Breast epithelium (tissue), 4 donors: Measurements from ENCODE around the gene NELL1. TPM values are rescaled to one million over a fixed set of nuclear protein-coding genes. Genes with fewer than 3 reads are reported as not detected.

Experiments
- DNase-seq, 2 donors: peaks; one replicate each; pipeline ENCODE4 v3.0.0-alpha.2; 2019; ENCODE audit warnings: low spot score in 2 of 2
- H3K27ac ChIP-seq, 2 donors: fragments of 200-600 bp; sonication (generic) in 1 of 2; one replicate each; pipeline ENCODE4 v1.5.1; 2016 to 2019; ENCODE audit warnings: mild to moderate bottlenecking in 1 of 2
- H3K27me3 ChIP-seq, 2 donors: fragments of 200-600 bp; sonication (generic) in 1 of 2; one replicate each; pipeline versions ENCODE4 v1.5.1 to v1.6.0; 2017 to 2019; ENCODE audit warnings: control low read depth in 1 of 2, mild to moderate bottlenecking in 1 of 2
- H3K36me3 ChIP-seq: fragments of 200-600 bp; one replicate; pipeline ENCODE4 v1.5.1; 2019
- H3K4me1 ChIP-seq, 2 donors: fragments of 200-600 bp; sonication (generic); one replicate each; pipeline ENCODE4 v1.5.1; 2016 to 2019; ENCODE audit warnings: control low read depth in 1 of 2
- H3K4me3 ChIP-seq, 3 donors: fragments of 200-600 bp; sonication (generic); 1 replicate in 2 of 3; 2 replicates in 1 of 3; pipeline ENCODE4 v1.5.1; 2016 to 2019; ENCODE audit warnings: mild to moderate bottlenecking in 3 of 3, moderate library complexity in 2 of 3
- H3K9me3 ChIP-seq, 2 donors: fragments of 200-600 bp; sonication (generic) in 1 of 2; one replicate each; pipeline ENCODE4 v1.5.1; 2016 to 2019; ENCODE audit warnings: control low read depth in 1 of 2
- POLR2A ChIP-seq: fragments of 450-650 bp; IDR thresholded peaks from one replicate; pipeline ENCODE4 v1.6.1; 2016; ENCODE audit warnings: antibody characterized with exemption, mild to moderate bottlenecking, moderate library complexity
- POLR2AphosphoS5 ChIP-seq, 3 donors: sonication (generic); formaldehyde crosslinking; IDR thresholded peaks; one replicate each; pipeline ENCODE4 v1.6.1; 2017; ENCODE audit warnings: antibody characterized with exemption in 3 of 3
- intact Hi-C: fragments of 100-400 bp; cut with DNase I; formaldehyde crosslinking; loops from one replicate; pipeline ENCODE4 v1.15.1; 2023; ENCODE audit warnings: low total_unique reads
- total RNA-seq, 3 donors: library from RNA; depleted of rRNA; stranded (reverse); fragments of >200 nt; gene quantifications; one replicate each; pipeline ENCODE4 v1.1.0, GENCODE V29; 2016
- TF ChIP-seq, protein P1 (sequence below), 3 donors: fragments of 450-650 bp; IDR thresholded peaks; one replicate each; pipeline ENCODE4 v1.5.1; 2016 to 2017; ENCODE audit warnings: antibody characterized with exemption in 3 of 3, mild to moderate bottlenecking in 3 of 3, moderate library complexity in 3 of 3

Gene NELL1
- total RNA-seq, 3 donors from 2014 or later, result 0.15 TPM; not detected in 2

DNA sequence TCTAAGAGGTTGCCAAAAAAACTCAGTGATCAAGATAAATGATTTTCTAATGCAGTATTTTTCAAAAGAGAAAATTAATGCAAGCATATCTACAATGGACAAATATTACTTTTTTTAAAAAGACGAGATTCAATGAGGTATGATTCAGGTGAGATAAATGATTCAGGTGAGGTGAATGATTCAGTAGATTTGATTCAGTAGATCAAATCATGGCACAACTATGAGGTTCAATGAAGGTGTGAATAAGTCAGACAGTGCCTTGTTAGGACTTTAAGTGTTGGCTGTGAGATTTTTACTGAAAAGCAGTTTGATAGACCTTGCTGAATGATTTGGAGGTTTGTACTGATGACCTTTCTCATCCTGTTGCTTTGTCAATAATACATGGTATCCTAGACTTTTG lies 742.2 kb downstream of the NELL1 start:
- Histone ChIP-seq H3K36me3 (no peaks in the 10 kb centered on the region), H3K27me3 (no peaks in the 10 kb centered on the region), H3K27ac (no peak overlapping the region), H3K4me3 (no peak overlapping the region), H3K4me1 (no peaks in the 10 kb centered on the region), H3K9me3 (no peaks in the 10 kb centered on the region)
- DNase-seq, result no peak
- TF ChIP-seq POLR2AphosphoS5 (IDR thresholded peaks at IDR 0.05) (no peak), POLR2A (no peak)
- TF ChIP-seq, protein P1, sequence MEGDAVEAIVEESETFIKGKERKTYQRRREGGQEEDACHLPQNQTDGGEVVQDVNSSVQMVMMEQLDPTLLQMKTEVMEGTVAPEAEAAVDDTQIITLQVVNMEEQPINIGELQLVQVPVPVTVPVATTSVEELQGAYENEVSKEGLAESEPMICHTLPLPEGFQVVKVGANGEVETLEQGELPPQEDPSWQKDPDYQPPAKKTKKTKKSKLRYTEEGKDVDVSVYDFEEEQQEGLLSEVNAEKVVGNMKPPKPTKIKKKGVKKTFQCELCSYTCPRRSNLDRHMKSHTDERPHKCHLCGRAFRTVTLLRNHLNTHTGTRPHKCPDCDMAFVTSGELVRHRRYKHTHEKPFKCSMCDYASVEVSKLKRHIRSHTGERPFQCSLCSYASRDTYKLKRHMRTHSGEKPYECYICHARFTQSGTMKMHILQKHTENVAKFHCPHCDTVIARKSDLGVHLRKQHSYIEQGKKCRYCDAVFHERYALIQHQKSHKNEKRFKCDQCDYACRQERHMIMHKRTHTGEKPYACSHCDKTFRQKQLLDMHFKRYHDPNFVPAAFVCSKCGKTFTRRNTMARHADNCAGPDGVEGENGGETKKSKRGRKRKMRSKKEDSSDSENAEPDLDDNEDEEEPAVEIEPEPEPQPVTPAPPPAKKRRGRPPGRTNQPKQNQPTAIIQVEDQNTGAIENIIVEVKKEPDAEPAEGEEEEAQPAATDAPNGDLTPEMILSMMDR (IDR thresholded peaks at IDR 0.05), result no peak
- intact Hi-C loops, result no loop called here

DNA sequence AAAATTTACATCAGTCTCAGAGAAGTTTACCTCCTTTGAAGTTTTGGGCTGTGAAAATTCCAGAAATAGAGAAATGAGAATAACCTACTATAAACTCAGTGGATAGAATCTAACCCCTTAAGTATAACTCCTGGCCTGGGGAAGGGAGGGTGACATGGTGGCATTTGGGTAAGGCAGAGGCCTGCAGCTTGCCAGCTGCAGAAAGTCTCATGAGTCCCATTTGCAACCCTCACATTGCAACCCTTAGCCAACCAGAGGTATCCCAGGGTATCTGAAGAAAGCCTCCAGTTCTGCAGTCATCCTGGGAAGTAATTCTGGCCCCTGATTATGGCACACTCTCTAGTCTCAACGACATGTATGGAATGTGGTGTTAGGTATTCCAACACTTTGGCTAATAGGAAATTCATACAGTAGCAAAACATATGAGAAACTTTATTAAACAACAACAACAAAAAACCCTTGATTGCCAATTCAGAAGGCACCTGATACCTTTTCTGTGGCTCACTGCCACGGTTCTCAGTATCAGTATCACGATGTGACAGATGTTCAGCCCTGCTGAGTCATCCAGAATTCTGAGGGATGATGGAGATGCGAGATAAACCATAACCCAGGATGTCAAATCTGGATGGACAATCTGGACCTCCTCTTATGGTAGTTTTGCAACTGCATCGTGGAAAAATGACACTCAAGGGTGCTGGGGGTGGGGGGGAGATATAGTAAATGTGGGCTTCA lies 743.4 kb downstream of the NELL1 start:
- no peaks in the 10 kb centered on the region for H3K27me3 ChIP-seq
- H3K36me3 ChIP-seq, result no peaks in the 10 kb centered on the region
- H3K27ac ChIP-seq, result no peak overlapping the region
- no peak overlapping the region for H3K4me3 ChIP-seq
- no peak for TF ChIP-seq POLR2A
- no peak for TF ChIP-seq POLR2AphosphoS5 (IDR thresholded peaks at IDR 0.05)
- TF ChIP-seq, protein P1 (IDR thresholded peaks at IDR 0.05), result no peak
- intact Hi-C loops, result no loop called here
- H3K4me1 ChIP-seq, result no peaks in the 10 kb centered on the region
- H3K9me3 ChIP-seq, result no peaks in the 10 kb centered on the region
- DNase-seq, result no peak

- Histone ChIP-seq H3K27ac (no peak overlapping the region), H3K4me1 (no peaks in the 10 kb centered on the region), H3K9me3 (no peaks in the 10 kb centered on the region), H3K36me3 (no peaks in the 10 kb centered on the region), H3K4me3 (no peak overlapping the region), H3K27me3 (no peaks in the 10 kb centered on the region)
- TF ChIP-seq, protein P1 (IDR thresholded peaks at IDR 0.05), result no peak
- TF ChIP-seq POLR2A, result no peak
- TF ChIP-seq POLR2AphosphoS5 (IDR thresholded peaks at IDR 0.05), result no peak
- DNase-seq, result no peak
- intact Hi-C loops, result no loop called here
Measured at GRCh38 chr11:21414953-21415352, 745.6 kb downstream of the NELL1 start.

DNA sequence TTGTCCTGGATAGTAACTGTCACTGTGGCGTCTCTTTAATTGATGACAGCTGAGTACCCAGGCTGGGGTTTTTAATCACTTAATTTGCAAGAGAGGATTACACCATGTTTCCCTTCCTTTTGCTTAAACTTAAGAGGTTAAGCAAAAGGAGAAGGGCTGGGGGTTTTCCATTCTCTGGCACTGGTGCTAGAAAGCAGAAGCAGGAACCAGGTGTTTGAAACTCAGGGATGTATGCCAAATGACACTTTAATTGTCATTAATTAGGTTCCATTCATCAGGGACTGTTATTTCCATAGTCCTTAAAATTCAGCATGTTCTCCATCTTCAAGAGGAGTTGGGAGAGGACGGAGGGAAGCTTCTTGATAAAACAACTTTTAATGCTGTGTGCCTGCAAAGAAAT lies 746.2 kb downstream of the NELL1 start:
- Histone ChIP-seq H3K36me3 (no peaks in the 10 kb centered on the region), H3K9me3 (no peaks in the 10 kb centered on the region), H3K27ac (no peak overlapping the region), H3K4me1 (no peaks in the 10 kb centered on the region), H3K27me3 (no peaks in the 10 kb centered on the region), H3K4me3 (no peak overlapping the region)
- DNase-seq, result no peak
- no peak for TF ChIP-seq POLR2A
- no peak for TF ChIP-seq POLR2AphosphoS5 (IDR thresholded peaks at IDR 0.05)
- TF ChIP-seq, protein P1 (IDR thresholded peaks at IDR 0.05), result no peak
- intact Hi-C loops, result no loop called here

DNA sequence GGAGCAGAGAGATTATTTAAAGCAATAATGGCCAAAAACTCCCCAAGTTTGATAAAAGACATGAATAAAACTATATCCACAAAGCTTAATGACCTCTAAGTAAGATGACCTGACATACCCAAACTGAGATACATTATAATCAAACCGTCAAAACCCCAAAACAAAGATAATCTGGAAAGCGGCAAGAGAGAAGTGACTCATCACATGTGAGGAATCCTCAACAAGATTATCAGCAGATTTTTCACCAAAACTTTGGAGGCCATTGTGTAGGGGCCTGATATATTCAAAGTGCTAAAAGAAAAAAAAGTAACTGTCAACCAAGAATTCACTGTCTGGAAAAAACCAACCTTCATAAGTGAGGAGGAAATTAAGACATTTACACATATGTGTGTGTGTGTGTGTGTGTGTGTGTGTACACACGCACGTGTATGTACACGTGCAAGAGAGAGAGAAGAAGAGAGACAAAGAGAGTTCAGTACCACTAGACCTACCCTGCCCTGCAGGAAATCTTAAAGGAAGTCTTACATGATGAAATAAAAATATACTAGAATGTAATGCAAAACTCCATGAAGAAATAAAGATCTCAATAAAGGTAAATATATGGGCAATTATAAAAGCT lies 752.4 kb downstream of the NELL1 start:
- no peaks in the 10 kb centered on the region for H3K4me1 ChIP-seq
- intact Hi-C loops, result no loop called here
- TF ChIP-seq POLR2AphosphoS5 (IDR thresholded peaks at IDR 0.05), result no peak
- no peak for TF ChIP-seq POLR2A
- TF ChIP-seq, protein P1 (IDR thresholded peaks at IDR 0.05), result no peak

More for the DNA sequence above, 752.4 kb downstream of the NELL1 start:
- no peak overlapping the region for H3K27ac ChIP-seq
- no peaks in the 10 kb centered on the region for H3K36me3 ChIP-seq
- H3K4me3 ChIP-seq, result no peak overlapping the region
- no peaks in the 10 kb centered on the region for H3K27me3 ChIP-seq
- DNase-seq, result no peak
- no peaks in the 10 kb centered on the region for H3K9me3 ChIP-seq
